Fibroblast of lung (primary cell): ENCODE data around the gene EIF4A3. TPM values are rescaled to one million over a fixed set of nuclear protein-coding genes. Genes with fewer than 3 reads are reported as not detected.

Experiments used
- DNase-seq, 2 donors: peaks; one replicate each; pipeline versions ENCODE4 v3.0.0 to v3.0.0-alpha.2; 2010; ENCODE audit warnings: low read depth in 2 of 2
- H2AFZ ChIP-seq: 2 replicates; pipeline ENCODE4 v1.5.1; 2012; ENCODE audit warnings: low read length, control low read depth, inconsistent platforms
- H3K27ac ChIP-seq: 2 replicates; pipeline ENCODE4 v1.5.1; 2011; ENCODE audit warnings: low read length, control low read depth; ENCODE audit not compliant: insufficient read depth
- H3K27me3 ChIP-seq: 2 replicates; pipeline ENCODE4 v1.5.1; 2011; ENCODE audit warnings: mild to moderate bottlenecking, low read length; ENCODE audit not compliant: control insufficient read depth, insufficient read depth
- H3K36me3 ChIP-seq: 2 replicates; pipeline ENCODE4 v1.5.1; 2011; ENCODE audit warnings: low read length; ENCODE audit not compliant: control insufficient read depth, insufficient read depth
- H3K4me1 ChIP-seq: 2 replicates; pipeline ENCODE4 v1.5.1; 2011; ENCODE audit warnings: low read length; ENCODE audit not compliant: control insufficient read depth, insufficient read depth; ENCODE audit errors: extremely low read depth
- H3K4me2 ChIP-seq: 2 replicates; pipeline ENCODE4 v1.5.1; 2011; ENCODE audit warnings: low read length, control low read depth; ENCODE audit not compliant: insufficient read depth; ENCODE audit errors: extremely low read depth
- H3K4me3 ChIP-seq, 4 experiments: fragments of 200-600 bp in 1 of 4; sonication (generic) in 1 of 4; replicated peaks in 1 of 4; 2 replicates each; pipeline ENCODE4 v1.5.1; 2011 to 2016; ENCODE audit warnings: low read length in 4 of 4, low read depth in 3 of 4, mild to moderate bottlenecking in 3 of 4, control low read depth in 2 of 4, inconsistent platforms in 1 of 4, mixed read lengths in 1 of 4; ENCODE audit not compliant: insufficient read depth in 1 of 4; ENCODE audit errors: control extremely low read depth in 1 of 4
- H3K79me2 ChIP-seq: 2 replicates; pipeline ENCODE4 v1.5.1; 2012; ENCODE audit warnings: mild to moderate bottlenecking, low read length, inconsistent platforms; ENCODE audit not compliant: control insufficient read depth, insufficient read depth
- H3K9ac ChIP-seq: 2 replicates; pipeline ENCODE4 v1.5.1; 2011; ENCODE audit warnings: mild to moderate bottlenecking, low read length, control low read depth; ENCODE audit not compliant: insufficient read depth
- H3K9me3 ChIP-seq: 2 replicates; pipeline ENCODE4 v1.5.1; 2012; ENCODE audit warnings: low read depth, low read length; ENCODE audit not compliant: control insufficient read depth, insufficient read depth
- H4K20me1 ChIP-seq: 2 replicates; pipeline ENCODE4 v1.5.1; 2011; ENCODE audit warnings: low read length; ENCODE audit not compliant: control insufficient read depth, insufficient read depth; ENCODE audit errors: extremely low read depth
- CTCF ChIP-seq, 2 donors: IDR thresholded peaks in 1 of 2; conservative IDR thresholded peaks in 1 of 2; 1 replicate in 1 of 2; 2 replicates in 1 of 2; pipeline ENCODE4 v1.5.1; 2011 to 2012; ENCODE audit warnings: low read length in 2 of 2, control low read depth in 1 of 2, inconsistent platforms in 1 of 2, low read depth in 1 of 2, mild to moderate bottlenecking in 1 of 2
- EZH2 ChIP-seq: IDR thresholded peaks from 2 replicates; pipeline ENCODE4 v1.5.1; 2012; ENCODE audit warnings: low read length, control low read depth, mild to moderate bottlenecking; ENCODE audit errors: missing control alignments
- polyA plus RNA-seq, 2 donors: library from polyadenylated mRNA; depleted of rRNA in 1 of 2; stranded (reverse) in 1 of 2; unstranded in 1 of 2; fragments of >200 nt; gene quantifications; 2 replicates each; pipeline ENCODE4 v1.2.1, GENCODE V29; 2011 to 2012; ENCODE audit warnings: missing spikeins in 1 of 2
- total RNA-seq: library from RNA; depleted of rRNA; stranded (reverse); fragments of >200 nt; gene quantifications from 2 replicates; pipeline ENCODE4 v1.2.1, GENCODE V29; 2014

Gene EIF4A3
- total and polyA plus RNA-seq, 2 donors (not counting 1 experiment from before 2014, with no cell fraction given), result 73.2 to 110 TPM

GRCh38 chr17:80145076-80146075 lies 1.6 kb downstream of the EIF4A3 start:
- H3K36me3 ChIP-seq, result peaks cover 13% of the 10 kb centered on the region
- no peak overlapping the region for H2AFZ ChIP-seq
- H3K4me2 ChIP-seq, result peak overlapping the region; percentile 99
- no peaks in the 10 kb centered on the region for H3K9me3 ChIP-seq
- TF ChIP-seq EZH2 (no peak), CTCF (conservative IDR thresholded peaks at IDR 0.05 in 1 of 2, IDR thresholded peaks at IDR 0.05 in 1 of 2; ENCODE audit: low read depth in 1 of 2, low read length in 2 of 2) (no peak)
- peak overlapping the region; percentile 93 for H3K9ac ChIP-seq
- H3K27me3 ChIP-seq, result no peaks in the 10 kb centered on the region
- no peaks in the 10 kb centered on the region for H4K20me1 ChIP-seq
- H3K79me2 ChIP-seq, result peaks cover 57% of the 10 kb centered on the region
- H3K27ac ChIP-seq, result peak overlapping the region; percentile 96
- no peak for DNase-seq
- H3K4me1 ChIP-seq, result peaks cover 8% of the 10 kb centered on the region
- H3K4me3 ChIP-seq, result peak overlapping the region; percentile 78 to 98 (median 88)

GRCh38 chr17:80142929-80143328 lies 4.0 kb downstream of the EIF4A3 start:
- Histone ChIP-seq H3K4me3 (no peak overlapping the region), H3K9ac (no peak overlapping the region), H3K27ac (no peak overlapping the region), H3K27me3 (no peaks in the 10 kb centered on the region), H2AFZ (no peak overlapping the region), H3K36me3 (peaks cover 28% of the 10 kb centered on the region), H3K9me3 (no peaks in the 10 kb centered on the region), H3K79me2 (peaks cover 51% of the 10 kb centered on the region), H3K4me1 (peaks cover 8% of the 10 kb centered on the region), H4K20me1 (no peaks in the 10 kb centered on the region), H3K4me2 (no peak overlapping the region)
- TF ChIP-seq EZH2 (no peak), CTCF (conservative IDR thresholded peaks at IDR 0.05 in 1 of 2, IDR thresholded peaks at IDR 0.05 in 1 of 2; ENCODE audit: low read depth in 1 of 2, low read length in 2 of 2) (no peak)
- no peak for DNase-seq

- peaks cover 8% of the 10 kb centered on the region for H3K4me1 ChIP-seq
- no peak overlapping the region for H3K4me2 ChIP-seq
- no peak for DNase-seq
- no peak overlapping the region for H3K9ac ChIP-seq
- H2AFZ ChIP-seq, result no peak overlapping the region
- H3K9me3 ChIP-seq, result no peaks in the 10 kb centered on the region
- TF ChIP-seq EZH2 (no peak), CTCF (conservative IDR thresholded peaks at IDR 0.05 in 1 of 2, IDR thresholded peaks at IDR 0.05 in 1 of 2; ENCODE audit: low read depth in 1 of 2, low read length in 2 of 2) (no peak)
- H3K27ac ChIP-seq, result no peak overlapping the region
- no peak overlapping the region for H3K4me3 ChIP-seq
- peaks cover 37% of the 10 kb centered on the region for H3K36me3 ChIP-seq
- H3K79me2 ChIP-seq, result peaks cover 43% of the 10 kb centered on the region
- H4K20me1 ChIP-seq, result no peaks in the 10 kb centered on the region
- no peaks in the 10 kb centered on the region for H3K27me3 ChIP-seq
Observed at GRCh38 chr17:80141463-80142165, 5.3 kb downstream of the EIF4A3 start.
